Brain microvascular endothelial cell (primary cell): ENCODE data around the gene RIOX2.

Experiments
- DNase-seq: peaks from one replicate; pipeline ENCODE4 v3.0.0-alpha.2; 2020
- H3K27ac ChIP-seq: fragments of 250-450 bp; sonication (Bioruptor Pico); 2 replicates; pipeline ENCODE4 v1.5.1; 2020; ENCODE audit warnings: mild to moderate bottlenecking, moderate library complexity
- H3K27me3 ChIP-seq: fragments of 250-450 bp; sonication (Bioruptor Pico); replicated peaks from 2 replicates; pipeline ENCODE4 v1.5.1; 2020; ENCODE audit warnings: mild to moderate bottlenecking
- H3K36me3 ChIP-seq: fragments of 250-450 bp; sonication (Bioruptor Pico); replicated peaks from 2 replicates; pipeline ENCODE4 v1.5.1; 2020; ENCODE audit warnings: mild to moderate bottlenecking
- H3K4me3 ChIP-seq: 2 replicates; pipeline ENCODE4 v1.5.1; 2011; ENCODE audit warnings: low read depth, mild to moderate bottlenecking, control low read depth, low read length, moderate library complexity
- CTCF ChIP-seq: IDR thresholded peaks from 2 replicates; pipeline ENCODE4 v1.5.1; 2011; ENCODE audit warnings: low read depth, mild to moderate bottlenecking, moderate library complexity, low read length, control low read depth, inconsistent platforms; ENCODE audit errors: missing control alignments
- in situ Hi-C: cut with HindIII; loops from 2 replicates; pipeline ENCODE4 v1.10.0; 2017; ENCODE audit warnings: low sequenced_read_pairs, low pct_ligation_motif_present

The RIOX2 gene

DNA sequence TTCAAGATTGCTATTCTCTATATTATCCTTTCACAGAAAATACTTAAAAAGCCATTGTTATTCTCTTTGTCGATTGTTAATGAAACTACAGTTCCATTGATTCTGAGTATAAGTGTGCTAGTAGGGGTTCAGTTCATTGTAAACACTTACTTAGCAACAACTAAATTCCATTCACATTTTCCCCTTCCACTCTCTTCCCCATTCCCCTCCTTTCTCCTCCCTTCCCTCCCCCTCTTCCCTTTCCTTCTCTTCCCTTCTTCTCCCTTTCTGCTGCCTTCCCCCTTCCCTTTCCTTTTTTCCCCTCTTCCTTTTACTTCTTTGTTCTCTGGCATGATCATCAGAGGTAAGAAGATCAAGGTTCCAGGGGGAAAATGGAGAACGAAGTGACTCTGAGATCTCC, 21.3 kb upstream of the RIOX2 start:
- in situ Hi-C loops: no loop called here
- no peak overlapping the region for H3K4me3 ChIP-seq
- H3K36me3 ChIP-seq: no peaks in the 10 kb centered on the region
- H3K27me3 ChIP-seq: no peaks in the 10 kb centered on the region
- no peak overlapping the region for H3K27ac ChIP-seq
- no peak for DNase-seq
- TF ChIP-seq CTCF: no peak

DNA sequence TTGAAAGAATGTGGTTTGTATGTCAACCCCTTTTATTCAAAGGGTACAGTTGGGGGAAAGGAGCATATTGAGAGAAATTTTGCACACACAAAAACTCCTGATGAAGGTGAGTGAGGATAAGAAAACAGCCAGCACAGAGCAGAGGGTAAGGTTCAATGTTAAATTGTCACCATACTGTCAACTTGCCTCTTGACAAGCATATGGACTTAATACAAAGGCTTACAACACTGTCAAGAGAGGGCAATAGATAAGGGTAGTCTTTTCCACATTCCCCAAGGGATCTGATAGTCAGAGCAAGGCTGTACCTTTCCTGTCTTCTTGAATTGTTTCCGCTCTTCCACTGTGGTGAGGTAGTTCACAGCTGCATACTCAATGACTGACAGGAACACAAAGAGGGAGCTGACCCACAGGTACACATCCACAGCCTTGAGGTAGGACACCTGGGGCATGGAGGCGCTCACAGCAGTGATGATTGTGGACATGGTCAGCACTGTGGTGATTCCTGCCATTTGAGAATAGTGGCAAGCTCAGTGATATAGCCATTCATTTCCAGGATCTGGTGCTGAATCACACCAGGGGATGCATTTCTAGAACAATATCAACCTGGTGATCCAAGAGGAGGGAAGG, 20.4 kb upstream of the RIOX2 start:
- TF ChIP-seq CTCF: no peak
- H3K27ac ChIP-seq: no peak overlapping the region
- H3K4me3 ChIP-seq: no peak overlapping the region
- no peak for DNase-seq
- H3K27me3 ChIP-seq: no peaks in the 10 kb centered on the region
- H3K36me3 ChIP-seq: no peaks in the 10 kb centered on the region
- in situ Hi-C loops: no loop called here

DNA sequence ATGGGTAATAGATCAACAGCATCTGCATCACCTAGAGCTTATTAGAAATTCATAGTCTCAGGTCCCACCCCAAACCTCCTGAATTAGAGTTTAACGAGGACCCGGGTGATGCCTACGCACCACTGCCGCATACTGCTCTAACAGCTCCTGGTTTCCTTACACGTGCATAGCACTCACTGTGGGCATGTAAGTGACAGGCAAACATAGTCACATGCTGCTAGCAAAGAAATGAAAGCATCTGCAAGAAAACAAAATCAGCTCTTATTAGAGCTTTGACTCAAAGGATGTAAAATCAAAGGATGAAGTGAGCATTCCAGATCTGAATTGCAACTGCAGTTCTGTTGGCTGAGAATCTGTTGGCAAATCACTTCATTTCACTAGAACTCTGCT, 19.1 kb upstream of the RIOX2 start:
- in situ Hi-C loops: no loop called here
- no peak for DNase-seq
- H3K27me3 ChIP-seq: no peaks in the 10 kb centered on the region
- no peak overlapping the region for H3K4me3 ChIP-seq
- no peak for TF ChIP-seq CTCF
- H3K27ac ChIP-seq: no peak overlapping the region
- no peaks in the 10 kb centered on the region for H3K36me3 ChIP-seq

DNA sequence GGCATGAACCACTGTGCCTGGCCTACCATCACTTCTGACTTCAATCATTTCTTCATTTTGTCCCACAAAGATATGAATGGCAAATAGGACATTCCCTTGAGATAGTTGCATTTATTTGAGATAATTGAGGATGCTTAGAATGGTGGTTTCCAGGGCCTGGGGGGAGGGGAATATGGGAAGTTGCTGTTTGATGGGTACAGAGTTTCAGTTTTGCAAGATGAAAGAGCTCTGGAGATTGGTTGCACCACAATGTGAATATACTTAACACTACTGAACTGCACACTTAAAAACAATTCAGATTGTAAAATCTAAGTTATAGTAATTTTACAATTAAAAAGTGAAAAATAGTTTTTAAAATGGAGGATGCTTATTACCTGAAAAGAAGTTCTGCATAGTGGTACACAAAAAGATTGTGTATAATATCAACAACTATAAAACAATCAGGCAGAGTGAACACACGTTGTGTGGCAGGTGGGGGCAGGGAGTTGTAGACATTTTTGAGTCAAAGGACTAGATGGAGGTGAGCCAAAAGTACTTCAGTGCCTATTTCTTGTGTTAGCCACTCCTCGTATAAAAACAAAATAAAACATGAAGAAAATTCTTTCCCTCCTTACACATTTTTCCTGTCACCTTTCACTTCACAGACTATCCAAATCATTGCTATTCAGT, 18.5 kb upstream of the RIOX2 start:
- Histone ChIP-seq H3K27me3 (no peaks in the 10 kb centered on the region), H3K27ac (no peak overlapping the region), H3K36me3 (no peaks in the 10 kb centered on the region), H3K4me3 (no peak overlapping the region)
- no peak for TF ChIP-seq CTCF
- in situ Hi-C loops: no loop called here
- DNase-seq: no peak

GRCh38 chr3:97988784-97989568, 16.7 kb upstream of the RIOX2 start:
- in situ Hi-C loops: no loop called here
- no peak overlapping the region for H3K4me3 ChIP-seq
- no peak for TF ChIP-seq CTCF
- H3K27me3 ChIP-seq: no peaks in the 10 kb centered on the region
- no peaks in the 10 kb centered on the region for H3K36me3 ChIP-seq
- no peak overlapping the region for H3K27ac ChIP-seq
- DNase-seq: no peak
